ENCODE data around the gene UNC80. TPM values are rescaled to one million over a fixed set of nuclear protein-coding genes. Genes with fewer than 3 reads are reported as not detected.

Gene UNC80
- total RNA-seq, 4 donors from 2014 or later: 0.02 to 0.62 (median 0.15) TPM; not detected in 1

DNA sequence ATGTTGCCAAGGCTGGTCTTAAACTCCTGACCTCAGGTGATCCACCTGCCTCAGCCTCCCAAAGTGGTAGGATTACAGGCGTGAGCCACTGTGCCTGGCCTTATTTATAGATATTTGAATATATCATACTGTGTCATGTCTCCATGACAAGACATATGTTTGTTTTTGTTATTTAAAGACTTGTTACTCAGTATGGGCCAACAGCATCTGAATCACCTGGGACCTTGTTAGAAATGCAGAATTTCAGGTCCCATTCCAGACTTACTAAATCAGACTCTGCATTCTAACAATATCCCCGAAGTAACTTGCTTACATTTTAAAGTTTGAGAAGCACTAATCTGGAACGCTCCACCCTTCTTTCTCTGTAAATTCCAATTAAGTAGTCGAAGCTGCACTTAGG lies 264.0 kb downstream of the UNC80 start:
- no peak for DNase-seq (ENCODE audit: low spot score in 2 of 2)
- intact Hi-C loops (cut with DNase I; ENCODE audit: low total_unique reads): no loop called here
- TF ChIP-seq, protein P1, sequence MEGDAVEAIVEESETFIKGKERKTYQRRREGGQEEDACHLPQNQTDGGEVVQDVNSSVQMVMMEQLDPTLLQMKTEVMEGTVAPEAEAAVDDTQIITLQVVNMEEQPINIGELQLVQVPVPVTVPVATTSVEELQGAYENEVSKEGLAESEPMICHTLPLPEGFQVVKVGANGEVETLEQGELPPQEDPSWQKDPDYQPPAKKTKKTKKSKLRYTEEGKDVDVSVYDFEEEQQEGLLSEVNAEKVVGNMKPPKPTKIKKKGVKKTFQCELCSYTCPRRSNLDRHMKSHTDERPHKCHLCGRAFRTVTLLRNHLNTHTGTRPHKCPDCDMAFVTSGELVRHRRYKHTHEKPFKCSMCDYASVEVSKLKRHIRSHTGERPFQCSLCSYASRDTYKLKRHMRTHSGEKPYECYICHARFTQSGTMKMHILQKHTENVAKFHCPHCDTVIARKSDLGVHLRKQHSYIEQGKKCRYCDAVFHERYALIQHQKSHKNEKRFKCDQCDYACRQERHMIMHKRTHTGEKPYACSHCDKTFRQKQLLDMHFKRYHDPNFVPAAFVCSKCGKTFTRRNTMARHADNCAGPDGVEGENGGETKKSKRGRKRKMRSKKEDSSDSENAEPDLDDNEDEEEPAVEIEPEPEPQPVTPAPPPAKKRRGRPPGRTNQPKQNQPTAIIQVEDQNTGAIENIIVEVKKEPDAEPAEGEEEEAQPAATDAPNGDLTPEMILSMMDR (IDR thresholded peaks at IDR 0.05): no peak
- TF ChIP-seq POLR2A (IDR thresholded peaks at IDR 0.05): no peak
- H3K4me3 ChIP-seq (ENCODE audit: low read depth, poor library complexity, severe bottlenecking): no peak overlapping the region
- WGBS, 2 donors: 93 to 99% methylated on average over 4 of the region's 4 CpGs

DNA sequence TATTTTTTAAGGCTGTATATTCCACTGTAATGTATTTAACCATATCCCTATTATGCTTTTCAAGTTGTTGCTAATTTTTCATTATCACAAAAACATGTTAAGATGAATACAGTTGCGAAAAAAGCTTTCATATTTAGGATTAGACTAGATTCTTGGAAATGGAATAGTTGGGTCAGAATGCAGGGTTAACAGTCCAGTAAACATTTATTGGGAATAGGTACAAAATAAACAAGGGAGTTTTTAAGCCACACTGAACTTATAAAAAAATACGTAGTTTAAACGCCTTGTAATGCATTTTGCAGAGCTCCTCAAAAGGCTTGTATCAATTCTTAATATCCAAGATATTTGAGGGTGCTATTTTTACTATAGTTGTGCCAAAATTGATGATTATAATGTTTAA lies 266.4 kb downstream of the UNC80 start:
- 91 to 97% methylated on average over 3 of the region's 3 CpGs for WGBS, 2 donors
- intact Hi-C loops (cut with DNase I; ENCODE audit: low total_unique reads): no loop called here
- no peak for DNase-seq (ENCODE audit: low spot score in 2 of 2)
- no peak for TF ChIP-seq POLR2A (IDR thresholded peaks at IDR 0.05)
- TF ChIP-seq, protein P1 (IDR thresholded peaks at IDR 0.05): no peak
- H3K4me3 ChIP-seq (ENCODE audit: low read depth, poor library complexity, severe bottlenecking): no peak overlapping the region

DNA sequence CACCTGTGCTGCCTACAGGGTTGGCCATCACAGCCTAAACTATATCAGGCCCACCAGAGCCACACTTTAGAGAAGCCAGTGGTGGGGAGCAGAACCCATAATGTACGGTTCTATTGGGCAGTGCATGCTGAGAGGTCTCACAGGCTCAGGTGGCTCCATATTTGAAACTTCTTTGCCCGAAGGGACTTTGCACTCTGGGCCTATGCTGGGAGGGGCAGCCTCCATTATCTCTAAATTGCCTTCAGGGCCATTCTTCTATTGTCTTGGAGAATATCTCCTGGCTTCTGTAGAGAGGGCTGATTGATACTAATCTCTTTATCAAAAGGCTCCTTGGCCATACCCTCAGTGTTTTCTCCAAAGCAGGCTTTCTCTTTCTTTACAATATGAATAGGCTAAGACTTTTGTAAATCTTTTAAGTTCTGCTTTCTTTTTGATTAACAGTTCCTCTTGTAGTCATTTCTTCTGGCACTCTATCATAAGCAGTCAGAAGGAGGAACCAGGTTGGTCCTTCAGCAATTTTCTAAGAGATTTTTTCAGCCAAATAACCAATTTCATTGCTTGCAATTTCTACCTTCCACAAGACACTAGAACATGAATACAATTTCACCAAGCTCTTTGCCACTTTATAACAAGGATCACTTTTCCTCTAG lies 275.3 kb downstream of the UNC80 start:
- intact Hi-C loops (cut with DNase I; ENCODE audit: low total_unique reads): no loop called here
- TF ChIP-seq, protein P1 (IDR thresholded peaks at IDR 0.05): no peak
- TF ChIP-seq POLR2A (IDR thresholded peaks at IDR 0.05): no peak
- no peak overlapping the region for H3K4me3 ChIP-seq (ENCODE audit: low read depth, poor library complexity, severe bottlenecking)
- no peak for DNase-seq (ENCODE audit: low spot score in 2 of 2)
- 97 to 100% methylated on average over 2 of the region's 2 CpGs for WGBS, 2 donors

Other genes starting within 250 kb of the UNC80 start
- 10 to 100 TPM; 40.0 to 91.9 (median 59.6) TPM for gene RPE, start 230.8 kb downstream of the UNC80 start, total RNA-seq

Data from lower leg skin (tissue), 4 donors.